Neural cell (in vitro differentiated cells): ENCODE measurements around the gene LPIN1.

ENCODE experiments used
- MXI1 ChIP-seq: fragments of 450-650 bp; conservative IDR thresholded peaks from 2 replicates; pipeline ENCODE4 v1.6.1; 2014; ENCODE audit warnings: antibody characterized with exemption, mild to moderate bottlenecking; ENCODE audit not compliant: poor library complexity, severe bottlenecking
- POLR2AphosphoS5 ChIP-seq: IDR thresholded peaks from 2 replicates; pipeline ENCODE4 v1.6.1; 2012
- RAD21 ChIP-seq: fragments of 450-650 bp; conservative IDR thresholded peaks from 2 replicates; pipeline ENCODE4 v1.6.1; 2014; ENCODE audit warnings: antibody characterized with exemption, mild to moderate bottlenecking, moderate library complexity
- REST ChIP-seq: IDR thresholded peaks from 2 replicates; pipeline ENCODE4 v1.6.1; 2012; ENCODE audit warnings: borderline replicate concordance
- TF ChIP-seq, protein P1 (sequence below): fragments of 450-650 bp; IDR thresholded peaks from 2 replicates; pipeline ENCODE4 v1.5.1; 2014; ENCODE audit warnings: antibody characterized with exemption, mild to moderate bottlenecking, moderate library complexity; ENCODE audit not compliant: poor library complexity, severe bottlenecking

DNA sequence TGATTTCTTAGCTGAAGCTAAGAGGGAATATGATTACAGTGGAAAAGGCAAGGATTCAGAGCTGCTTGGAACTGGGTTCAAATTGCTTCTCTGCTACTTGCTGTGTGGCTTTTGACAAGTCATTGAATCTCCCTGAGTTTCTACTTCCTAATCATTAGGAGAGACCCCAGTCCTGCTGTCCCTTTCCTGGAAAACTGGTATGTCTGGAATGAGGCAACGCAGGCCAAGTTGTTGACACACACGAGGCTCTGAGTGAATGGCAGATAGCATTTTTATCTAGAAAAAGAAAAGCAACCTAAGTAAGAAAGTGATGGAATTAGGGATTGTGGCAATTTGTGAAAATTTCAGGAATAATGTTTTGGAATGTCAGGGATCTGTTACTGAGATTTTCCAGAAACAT, 123.6 kb downstream of the LPIN1 start:
- TF ChIP-seq, protein P1, sequence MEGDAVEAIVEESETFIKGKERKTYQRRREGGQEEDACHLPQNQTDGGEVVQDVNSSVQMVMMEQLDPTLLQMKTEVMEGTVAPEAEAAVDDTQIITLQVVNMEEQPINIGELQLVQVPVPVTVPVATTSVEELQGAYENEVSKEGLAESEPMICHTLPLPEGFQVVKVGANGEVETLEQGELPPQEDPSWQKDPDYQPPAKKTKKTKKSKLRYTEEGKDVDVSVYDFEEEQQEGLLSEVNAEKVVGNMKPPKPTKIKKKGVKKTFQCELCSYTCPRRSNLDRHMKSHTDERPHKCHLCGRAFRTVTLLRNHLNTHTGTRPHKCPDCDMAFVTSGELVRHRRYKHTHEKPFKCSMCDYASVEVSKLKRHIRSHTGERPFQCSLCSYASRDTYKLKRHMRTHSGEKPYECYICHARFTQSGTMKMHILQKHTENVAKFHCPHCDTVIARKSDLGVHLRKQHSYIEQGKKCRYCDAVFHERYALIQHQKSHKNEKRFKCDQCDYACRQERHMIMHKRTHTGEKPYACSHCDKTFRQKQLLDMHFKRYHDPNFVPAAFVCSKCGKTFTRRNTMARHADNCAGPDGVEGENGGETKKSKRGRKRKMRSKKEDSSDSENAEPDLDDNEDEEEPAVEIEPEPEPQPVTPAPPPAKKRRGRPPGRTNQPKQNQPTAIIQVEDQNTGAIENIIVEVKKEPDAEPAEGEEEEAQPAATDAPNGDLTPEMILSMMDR = no peak
- TF ChIP-seq MXI1 = no peak
- no peak for TF ChIP-seq REST
- no peak for TF ChIP-seq RAD21
- no peak for TF ChIP-seq POLR2AphosphoS5
